GM21786 (cell line): ENCODE data around the gene CCSER1.
"Not testable (repeated sequence)": the region's sequence is repeated elsewhere in the genome, so short reads cannot be mapped to it uniquely, and the experiment has no call there.

Experiments used
- ATAC-seq: cut with Tn5 transposase; IDR thresholded peaks from one replicate; pipeline ENCODE4 v1.9.1; 2021; ENCODE audit not compliant: unreplicated experiment

CCSER1 gene

GRCh38 chr4:90425893-90426292 lies 298.7 kb downstream of the CCSER1 start:
- ATAC-seq: no peak

- no peak for ATAC-seq
These were observed 311.3 kb downstream of the CCSER1 start for GRCh38 chr4:90438522-90438921.

GRCh38 chr4:90441770-90442169 lies 314.6 kb downstream of the CCSER1 start:
- ATAC-seq: no peak

- ATAC-seq: no peak
These were observed 315.4 kb downstream of the CCSER1 start for GRCh38 chr4:90442619-90443018.

- no peak for ATAC-seq
These were observed 316.0 kb downstream of the CCSER1 start for GRCh38 chr4:90443231-90443630.

- no peak for ATAC-seq
These were observed 317.7 kb downstream of the CCSER1 start for GRCh38 chr4:90444904-90445303.

GRCh38 chr4:90445380-90445779 lies 318.2 kb downstream of the CCSER1 start:
- ATAC-seq: no peak

GRCh38 chr4:90449626-90450025 lies 322.4 kb downstream of the CCSER1 start:
- ATAC-seq: no peak

- ATAC-seq: no peak
These were observed 329.7 kb downstream of the CCSER1 start for GRCh38 chr4:90456891-90457290.

- ATAC-seq: no peak
These were observed 330.6 kb downstream of the CCSER1 start for GRCh38 chr4:90457817-90458216.

- no peak for ATAC-seq
These were observed 331.4 kb downstream of the CCSER1 start for GRCh38 chr4:90458576-90458975.

- no peak for ATAC-seq
These were observed 347.3 kb downstream of the CCSER1 start for GRCh38 chr4:90474484-90474883.

GRCh38 chr4:90476019-90476418 lies 348.8 kb downstream of the CCSER1 start:
- ATAC-seq: no peak

GRCh38 chr4:90476586-90476985 lies 349.4 kb downstream of the CCSER1 start:
- no peak for ATAC-seq

GRCh38 chr4:90484894-90485293 lies 357.7 kb downstream of the CCSER1 start:
- not testable (repeated sequence) for ATAC-seq

- ATAC-seq: no peak
These were observed 359.2 kb downstream of the CCSER1 start for GRCh38 chr4:90486346-90486745.

GRCh38 chr4:90495211-90495610 lies 368.0 kb downstream of the CCSER1 start:
- ATAC-seq: no peak

GRCh38 chr4:90495936-90496335 lies 368.7 kb downstream of the CCSER1 start:
- ATAC-seq: no peak

GRCh38 chr4:90498175-90498574 lies 371.0 kb downstream of the CCSER1 start:
- no peak for ATAC-seq

GRCh38 chr4:90503677-90504076 lies 376.5 kb downstream of the CCSER1 start:
- ATAC-seq: no peak

GRCh38 chr4:90515191-90515590 lies 388.0 kb downstream of the CCSER1 start:
- ATAC-seq: no peak

GRCh38 chr4:90528551-90528950 lies 401.4 kb downstream of the CCSER1 start:
- no peak for ATAC-seq

GRCh38 chr4:90536408-90536807 lies 409.2 kb downstream of the CCSER1 start:
- ATAC-seq: no peak

- no peak for ATAC-seq
These were observed 410.3 kb downstream of the CCSER1 start for GRCh38 chr4:90537491-90537890.
